Activated naive CD4-positive, alpha-beta T cell treated with anti-CD3 and anti-CD28 coated beads for 36 hours (primary cell): ENCODE measurements around the gene STK10. TPM values are rescaled to one million over a fixed set of nuclear protein-coding genes. Genes with fewer than 3 reads are reported as not detected.

Experiments
- CTCF ChIA-PET: fragments of 350-600 bp; sonication (Branson Sonifier 250); formaldehyde crosslinking; loops from one replicate; lab custom pipeline; 2021; ENCODE audit warnings: antibody characterized with exemption; lab: Charles Lee
- DNase-seq: peaks from one replicate; pipeline ENCODE4 v3.0.0-alpha.2; 2020
- H3K27ac Mint-ChIP-seq: one replicate; pipeline ENCODE4 v1.8.0; 2021; ENCODE audit warnings: mild to moderate bottlenecking, mixed read lengths
- H3K27me3 Mint-ChIP-seq: one replicate; pipeline ENCODE4 v1.8.0; 2021; ENCODE audit warnings: low read depth, mixed read lengths
- H3K36me3 Mint-ChIP-seq: one replicate; pipeline ENCODE4 v1.8.0; 2021; ENCODE audit warnings: low read depth, mixed read lengths
- H3K4me1 Mint-ChIP-seq: one replicate; pipeline ENCODE4 v1.8.0; 2021; ENCODE audit warnings: low read depth, mixed read lengths
- H3K4me3 Mint-ChIP-seq: one replicate; pipeline ENCODE4 v1.8.0; 2021; ENCODE audit warnings: mild to moderate bottlenecking, moderate library complexity, mixed read lengths
- H3K9me3 Mint-ChIP-seq: one replicate; pipeline ENCODE4 v1.8.0; 2021; ENCODE audit warnings: mixed read lengths
- intact Hi-C: fragments of 100-400 bp; cut with micrococcal nuclease; formaldehyde crosslinking; loops from one replicate; pipeline ENCODE4 v1.15.1; 2023
- total RNA-seq, 2 experiments: library from RNA; stranded (reverse); gene quantifications; one replicate each; pipeline ENCODE4 v1.2.3, GENCODE V29; 2021

The STK10 gene
- total RNA-seq, 2 experiments from 2014 or later, result 44.7 to 55.1 TPM

GRCh38 chr5:171992813-171993212 is 195.2 kb downstream of the STK10 start:
- peaks cover 47% of the 10 kb centered on the region for H3K36me3 Mint-ChIP-seq

GRCh38 chr5:171992305-171992704 is 195.7 kb downstream of the STK10 start:
- intact Hi-C loops, result no loop called here
- Mint-ChIP-seq H3K27me3 (no peaks in the 10 kb centered on the region), H3K4me3 (no peak overlapping the region), H3K27ac (no peak overlapping the region), H3K36me3 (peaks cover 47% of the 10 kb centered on the region), H3K4me1 (peaks cover 51% of the 10 kb centered on the region), H3K9me3 (no peaks in the 10 kb centered on the region)
- DNase-seq, result no peak
- CTCF ChIA-PET, result no interaction called here

More at GRCh38 chr5:171992813-171993212, 195.2 kb downstream of the STK10 start:
- Mint-ChIP-seq H3K9me3 (no peaks in the 10 kb centered on the region), H3K4me1 (peaks cover 54% of the 10 kb centered on the region), H3K4me3 (no peak overlapping the region), H3K27ac (no peak overlapping the region), H3K27me3 (no peaks in the 10 kb centered on the region)
- CTCF ChIA-PET, result interaction anchor here (1.2 kb wide), 1 partner anchor 98 kb away, joined by 3 read pairs; no protein-coding TSS in a partner anchor
- DNase-seq, result no peak
- intact Hi-C loops, result no loop called here

Other genes starting within 250 kb of the STK10 start
- 10 to 100 TPM; 32.8 to 35.5 TPM for gene FBXW11, start 181.6 kb downstream of the STK10 start, total RNA-seq
- gene EFCAB9, start 5.9 kb upstream of the STK10 start, total RNA-seq, result not detected
- 1 to 10 TPM; 2.3 to 2.6 TPM for gene UBTD2, start 95.5 kb upstream of the STK10 start, total RNA-seq